H1 (cell line): ENCODE data around the gene CRY1. TPM values are rescaled to one million over a fixed set of nuclear protein-coding genes. Genes with fewer than 3 reads are reported as not detected.
A peak's percentile ranks its signal among the peaks of the same experiment; 100 is the strongest.

Experiments used
- CTCF ChIA-PET: fragments of 300-600 bp; sonication (Branson Sonifier 250); formaldehyde crosslinking; loops from one replicate; lab custom pipeline; 2021; ENCODE audit not compliant: partially characterized antibody; lab: Charles Lee
- POLR2A ChIA-PET: fragments of 300-600 bp; sonication (Branson Sonifier 250); formaldehyde crosslinking; loops from one replicate; lab custom pipeline; 2021; ENCODE audit warnings: inconsistent platforms; ENCODE audit not compliant: partially characterized antibody; lab: Charles Lee
- DNase-seq, 2 experiments: peaks; one replicate each; pipeline versions ENCODE4 v3.0.0 to v3.0.0-alpha.2; 2010 to 2022; ENCODE audit warnings: low spot score in 2 of 2, low read depth in 1 of 2, mixed read lengths in 1 of 2
- FAIRE-seq: peaks from 2 replicates; lab custom pipeline; 2011; peaks lifted over from hg19 to GRCh38; lab: Jason Lieb, UNC
- H2AFZ ChIP-seq: 2 replicates; pipeline ENCODE4 v1.8.1; 2012; ENCODE audit warnings: low read length, inconsistent platforms
- H2AK5ac ChIP-seq: 2 replicates; pipeline ENCODE4 v1.6.1; 2013; ENCODE audit warnings: low read depth, low read length
- H2BK120ac ChIP-seq: replicated peaks from 2 replicates; pipeline ENCODE3; 2013; ENCODE audit warnings: low read depth, low read length, inconsistent platforms
- H2BK12ac ChIP-seq: 2 replicates; pipeline ENCODE4 v1.6.1; 2013; ENCODE audit warnings: low read depth, low read length
- H2BK15ac ChIP-seq: 2 replicates; pipeline ENCODE4 v1.6.1; 2013; ENCODE audit warnings: low read length
- H2BK20ac ChIP-seq: 2 replicates; pipeline ENCODE4 v1.6.1; 2013; ENCODE audit warnings: low read length
- H2BK5ac ChIP-seq: 2 replicates; pipeline ENCODE4 v1.6.1; 2013; ENCODE audit warnings: low read depth, low read length
- H3K14ac ChIP-seq: 2 replicates; pipeline ENCODE4 v1.6.1; 2013; ENCODE audit warnings: inconsistent platforms; ENCODE audit not compliant: insufficient read length
- H3K18ac ChIP-seq: 2 replicates; pipeline ENCODE4 v1.6.1; 2013; ENCODE audit warnings: low read length; ENCODE audit errors: extremely low read depth
- H3K23ac ChIP-seq: 2 replicates; pipeline ENCODE4 v1.6.1; 2013; ENCODE audit warnings: inconsistent platforms; ENCODE audit not compliant: insufficient read length
- H3K23me2 ChIP-seq: 2 replicates; pipeline ENCODE4 v1.6.1; 2013; ENCODE audit warnings: low read depth, low read length
- H3K27ac ChIP-seq: 2 replicates; pipeline ENCODE4 v1.6.1; 2011; ENCODE audit warnings: low read depth, low read length, inconsistent platforms
- H3K27me3 ChIP-seq, 4 experiments: replicated peaks in 1 of 4; 1 replicate in 1 of 4; 2 replicates in 3 of 4; pipeline versions ENCODE4 v1.6.1 to v1.8.1; 2011 to 2013; ENCODE audit warnings: low read length in 3 of 4, mild to moderate bottlenecking in 3 of 4, inconsistent platforms in 2 of 4, mixed read lengths in 2 of 4, moderate library complexity in 1 of 4; ENCODE audit not compliant: control insufficient read depth in 3 of 4, insufficient read depth in 3 of 4; ENCODE audit errors: extremely low read depth in 1 of 4
- H3K36me3 ChIP-seq, 4 experiments: 2 replicates each; pipeline versions ENCODE4 v1.6.1 to v1.8.1; 2011 to 2013; ENCODE audit warnings: mild to moderate bottlenecking in 4 of 4, low read length in 3 of 4, moderate library complexity in 2 of 4, control low read depth in 1 of 4, inconsistent platforms in 1 of 4; ENCODE audit not compliant: insufficient read depth in 4 of 4, control insufficient read depth in 2 of 4
- H3K4ac ChIP-seq: replicated peaks from 2 replicates; pipeline ENCODE3; 2013; ENCODE audit warnings: low read length, low read depth, mixed read lengths, inconsistent platforms; ENCODE audit not compliant: insufficient read length
- H3K4me1 ChIP-seq, 4 experiments: replicated peaks in 1 of 4; 1 replicate in 1 of 4; 2 replicates in 3 of 4; pipeline versions ENCODE4 v1.6.1 to v1.8.1; 2011 to 2013; ENCODE audit warnings: low read length in 3 of 4, inconsistent platforms in 2 of 4, mixed read lengths in 1 of 4; ENCODE audit not compliant: insufficient read depth in 4 of 4, control insufficient read depth in 3 of 4
- H3K4me2 ChIP-seq, 2 experiments: 2 replicates each; pipeline versions ENCODE4 v1.6.1 to v1.8.1; 2011 to 2013; ENCODE audit warnings: low read depth in 2 of 2, low read length in 2 of 2, control low read depth in 1 of 2, inconsistent platforms in 1 of 2, mild to moderate bottlenecking in 1 of 2; ENCODE audit not compliant: insufficient read depth in 1 of 2
- H3K4me3 ChIP-seq, 4 experiments: fragments of 200-600, 300-600 bp in 1 of 4; sonication (generic), shearing (Covaris generic), sonication (Bioruptor Twin) in 1 of 4; 2 replicates each; pipeline versions ENCODE4 v1.5.1 to v1.8.1; 2011 to 2016; ENCODE audit warnings: low read length in 4 of 4, low read depth in 3 of 4, control low read depth in 2 of 4, inconsistent platforms in 2 of 4, mild to moderate bottlenecking in 2 of 4, mixed read lengths in 1 of 4, moderate library complexity in 1 of 4; ENCODE audit not compliant: insufficient read depth in 2 of 4; ENCODE audit errors: extremely low read depth in 1 of 4
- H3K56ac ChIP-seq: replicated peaks from 2 replicates; pipeline ENCODE3; 2013; ENCODE audit warnings: low read depth, mild to moderate bottlenecking, mixed read lengths, low read length, inconsistent platforms; ENCODE audit not compliant: insufficient read length
- H3K79me1 ChIP-seq: 2 replicates; pipeline ENCODE4 v1.6.1; 2013; ENCODE audit warnings: low read depth, low read length, control low read depth
- H3K79me2 ChIP-seq, 2 experiments: 2 replicates each; pipeline versions ENCODE4 v1.6.1 to v1.8.1; 2012 to 2013; ENCODE audit warnings: low read length in 2 of 2, mild to moderate bottlenecking in 2 of 2, inconsistent platforms in 1 of 2; ENCODE audit not compliant: insufficient read depth in 2 of 2, control insufficient read depth in 1 of 2
- H3K9ac ChIP-seq, 4 experiments: replicated peaks in 1 of 4; 1 replicate in 1 of 4; 2 replicates in 3 of 4; pipeline versions ENCODE4 v1.6.1 to v1.8.1; 2011 to 2013; ENCODE audit warnings: low read depth in 3 of 4, low read length in 3 of 4, control low read depth in 2 of 4, mild to moderate bottlenecking in 2 of 4, moderate library complexity in 2 of 4, inconsistent platforms in 1 of 4; ENCODE audit errors: extremely low read depth in 1 of 4
- H3K9me3 ChIP-seq, 2 experiments: 2 replicates each; pipeline versions ENCODE4 v1.6.1 to v1.8.1; 2012 to 2013; ENCODE audit warnings: mild to moderate bottlenecking in 2 of 2, moderate library complexity in 2 of 2, control low read depth in 1 of 2, inconsistent platforms in 1 of 2, low read depth in 1 of 2, low read length in 1 of 2, mixed read lengths in 1 of 2; ENCODE audit not compliant: insufficient read depth in 2 of 2
- H4K20me1 ChIP-seq, 2 experiments: replicated peaks in 1 of 2; 2 replicates each; pipeline versions ENCODE3 to v1.8.1; 2011 to 2013; ENCODE audit warnings: inconsistent platforms in 2 of 2, low read length in 2 of 2, mild to moderate bottlenecking in 1 of 2; ENCODE audit not compliant: insufficient read depth in 2 of 2, control insufficient read depth in 1 of 2
- H4K5ac ChIP-seq: 2 replicates; pipeline ENCODE4 v1.6.1; 2013; ENCODE audit warnings: low read length, low read depth, mixed read lengths, inconsistent platforms; ENCODE audit not compliant: insufficient read length
- H4K8ac ChIP-seq: 2 replicates; pipeline ENCODE4 v1.8.0; 2013; ENCODE audit warnings: mild to moderate bottlenecking, moderate library complexity, low read length, inconsistent platforms; ENCODE audit not compliant: insufficient read depth; ENCODE audit errors: extremely low read depth
- H4K91ac ChIP-seq: replicated peaks from 2 replicates; pipeline ENCODE3; 2013; ENCODE audit warnings: low read length, mixed read lengths, inconsistent platforms; ENCODE audit not compliant: insufficient read length
- ASH2L ChIP-seq: fragments of 200-600, 300-600 bp; sonication (generic); IDR thresholded peaks from one replicate; pipeline ENCODE4 v1.7.1; 2017; ENCODE audit warnings: low read length
- EZH2 ChIP-seq: fragments of 200-600 bp; sonication (generic); IDR thresholded peaks from 2 replicates; pipeline ENCODE4 v1.7.1; 2012; ENCODE audit warnings: low read depth, mild to moderate bottlenecking, moderate library complexity, low read length, inconsistent platforms; ENCODE audit not compliant: severe bottlenecking
- HDAC6 ChIP-seq: IDR thresholded peaks from one replicate; pipeline ENCODE4 v1.7.1; 2012; ENCODE audit warnings: low read depth, mild to moderate bottlenecking, inconsistent platforms, low read length, moderate library complexity
- KDM4A ChIP-seq: IDR thresholded peaks from one replicate; pipeline ENCODE4 v1.7.1; 2012; ENCODE audit warnings: low read depth, mild to moderate bottlenecking, moderate library complexity, low read length, inconsistent platforms; ENCODE audit not compliant: severe bottlenecking
- RNF2 ChIP-seq: fragments of 200-900, 300-1000 bp; sonication (generic); IDR thresholded peaks from 2 replicates; pipeline ENCODE4 v1.7.1; 2016; ENCODE audit warnings: borderline replicate concordance, low read depth, mild to moderate bottlenecking, antibody characterized with exemption, low read length; ENCODE audit not compliant: poor library complexity, severe bottlenecking; ENCODE audit errors: missing control alignments
- RXRA ChIP-seq: IDR thresholded peaks from 2 replicates; pipeline ENCODE4 v1.6.1; 2011; ENCODE audit warnings: low read depth, mild to moderate bottlenecking, low read length, moderate library complexity; ENCODE audit not compliant: insufficient read depth
- SIRT6 ChIP-seq: IDR thresholded peaks from one replicate; pipeline ENCODE4 v1.7.1; 2012; ENCODE audit warnings: low read length, inconsistent platforms
- SP2 ChIP-seq: IDR thresholded peaks from 2 replicates; pipeline ENCODE4 v1.6.1; 2012; ENCODE audit warnings: mild to moderate bottlenecking, low read length, inconsistent platforms
- SP4 ChIP-seq: IDR thresholded peaks from 2 replicates; pipeline ENCODE4 v1.6.1; 2012; ENCODE audit warnings: low read length, inconsistent platforms
- TAF1 ChIP-seq: IDR thresholded peaks from 2 replicates; pipeline ENCODE4 v1.6.1; 2011; ENCODE audit warnings: mild to moderate bottlenecking, low read depth, low read length
- TAF7 ChIP-seq: optimal IDR thresholded peaks from 2 replicates; pipeline ENCODE3; 2011; ENCODE audit warnings: low read depth, mild to moderate bottlenecking, inconsistent platforms, low read length, moderate library complexity, borderline replicate concordance
- TEAD4 ChIP-seq: IDR thresholded peaks from 2 replicates; pipeline ENCODE4 v1.6.1; 2012; ENCODE audit warnings: low read depth, low read length, inconsistent platforms, mixed read lengths
- WGBS, 2 experiments: shearing (Covaris generic) in 1 of 2; methylation state at CpG; one replicate each; pipeline versions ENCODE4 v1.1.6 to v1.1.7; 2013 to 2015; ENCODE audit warnings: low lambda C conversion rate in 2 of 2, mixed read lengths in 2 of 2, inconsistent platforms in 1 of 2, low coverage in 1 of 2, missing lambda C conversion rate in 1 of 2; ENCODE audit not compliant: insufficient replicate concordance in 2 of 2, insufficient coverage in 1 of 2, insufficient read length in 1 of 2; ENCODE audit errors: extremely low coverage in 1 of 2, missing lambda C conversion rate in 1 of 2; 5-methylcytosine and 5-hydroxymethylcytosine counted together
- polyA plus RNA-seq, 7 experiments: library from polyadenylated mRNA; depleted of rRNA in 3 of 7; stranded (reverse) in 5 of 7; unstranded in 2 of 7; fragments of >200 nt in 5 of 7; fragments of 200-250 nt in 2 of 7; gene quantifications; 1 replicate in 5 of 7; 2 replicates in 1 of 7; 4 replicates in 1 of 7; pipeline versions ENCODE4 v1.2.1 to v1.2.3, GENCODE V29; 2011 to 2013; ENCODE audit warnings: missing spikeins in 2 of 7, mixed read lengths in 2 of 7
- total RNA-seq: library from RNA; stranded (reverse); fragmentation: NEBNext Ultra II Directional; extraction: Animal tissue kit (Norgen Biotek cat#: 25700); gene quantifications from 2 replicates; pipeline ENCODE4 v1.2.1, GENCODE V29; 2021

The CRY1 gene
- total and polyA plus RNA-seq, 2 of the 8 experiments (the other 6 are each of a cell fraction or from before 2014, with no cell fraction given), result 13.6 to 25.1 TPM

- DNase-seq, result no peak
- CTCF ChIA-PET, result interaction anchor here (0.6 to 12.9 kb wide), 14 partner anchors 11 to 544 kb away, joined by 3 to 186 read pairs (median 5); no protein-coding TSS in a partner anchor
- TF ChIP-seq SP2 (no peak), EZH2 (no peak), HDAC6 (no peak), TAF1 (no peak), SP4 (no peak), TAF7 (no peak), KDM4A (no peak), SIRT6 (no peak), RXRA (no peak), RNF2 (no peak), TEAD4 (no peak), ASH2L (no peak)
Measured at GRCh38 chr12:107127482-107128430, 34.4 kb upstream of the CRY1 start.

More at GRCh38 chr12:107127482-107128430, 34.4 kb upstream of the CRY1 start:
- Histone ChIP-seq H2BK5ac (no peak overlapping the region), H3K56ac (no peak overlapping the region), H3K18ac (no peak overlapping the region), H3K9me3 (no peaks in the 10 kb centered on the region), H4K8ac (no peak overlapping the region), H3K23me2 (no peaks in the 10 kb centered on the region), H3K79me1 (no peaks in the 10 kb centered on the region), H4K91ac (no peak overlapping the region), H2BK15ac (no peak overlapping the region), H2BK120ac (no peak overlapping the region), H3K4ac (no peak overlapping the region), H2BK12ac (no peak overlapping the region), H3K23ac (no peak overlapping the region), H3K4me1 (peaks cover 0 to 4% (median 0%) of the 10 kb centered on the region in 4 experiments; a peak in 1 of 7 replicates), H3K4me3 (no peak overlapping the region), H3K14ac (no peak overlapping the region), H4K5ac (peak overlapping the region; percentile 35), H3K9ac (no peak overlapping the region), H3K36me3 (no peaks in the 10 kb centered on the region), H2AFZ (no peak overlapping the region), H3K27me3 (no peaks in the 10 kb centered on the region), H3K79me2 (no peaks in the 10 kb centered on the region), H3K4me2 (no peak overlapping the region), H2AK5ac (no peak overlapping the region), H3K27ac (no peak overlapping the region), H4K20me1 (no peaks in the 10 kb centered on the region), H2BK20ac (no peak overlapping the region)
- 71% methylated on average over 6 of the region's 6 CpGs; no CpG with 5 or more reads in 1 of the 2 experiments for WGBS, 2 experiments
- POLR2A ChIA-PET, result no interaction called here
- FAIRE-seq, result no peak
